ENCODE measurements around the gene GRIK1.

Gene GRIK1

DNA sequence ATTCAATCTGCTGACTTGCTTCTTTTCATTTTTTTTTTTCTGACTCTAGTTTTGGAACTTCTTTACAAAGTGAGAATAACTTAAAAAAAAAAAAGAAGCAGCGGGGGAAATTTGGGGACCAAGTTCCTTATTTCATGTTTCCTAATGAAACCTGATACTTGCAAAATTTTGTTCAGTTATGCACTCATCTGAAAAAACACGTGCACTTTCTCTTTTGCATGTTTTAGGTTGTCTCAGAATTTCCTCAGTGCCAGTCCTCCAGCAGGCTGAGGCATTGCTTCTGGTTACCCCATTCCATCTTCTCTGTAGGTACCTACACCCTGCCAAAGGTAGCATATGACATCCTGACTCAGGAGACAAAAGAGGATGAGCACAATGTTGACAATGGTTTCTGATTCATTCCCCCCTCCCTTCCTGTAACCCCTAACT, 299.7 kb downstream of the GRIK1 start:
- Histone ChIP-seq H3K9me3 (ENCODE audit: insufficient read depth, low read length, severe bottlenecking) (no peaks in the 10 kb centered on the region), H3K27ac (ENCODE audit: low read length) (no peak overlapping the region), H3K9ac (ENCODE audit: low read depth, low read length) (no peak overlapping the region), H2AFZ (ENCODE audit: low read depth, low read length) (no peak overlapping the region), H3K4me2 (ENCODE audit: insufficient read depth, low read length) (no peak overlapping the region), H4K20me1 (ENCODE audit: insufficient read depth, low read length) (no peaks in the 10 kb centered on the region), H3K27me3 (ENCODE audit: insufficient read depth, low read length, poor library complexity) (no peaks in the 10 kb centered on the region), H3K79me2 (ENCODE audit: insufficient read depth, low read length) (no peaks in the 10 kb centered on the region), H3K4me1 (ENCODE audit: insufficient read depth, low read length) (no peaks in the 10 kb centered on the region), H3K4me3 (ENCODE audit: low read depth in 1 of 2, low read length in 2 of 2) (no peak overlapping the region), H3K36me3 (ENCODE audit: insufficient read depth, low read length) (no peaks in the 10 kb centered on the region)
- no peak for ATAC-seq (ENCODE audit: insufficient read depth, low read depth)
- no peak for DNase-seq
- no peak for TF ChIP-seq EZH2 (IDR thresholded peaks at IDR 0.05; ENCODE audit: borderline replicate concordance, low read depth, low read length, severe bottlenecking)
- TF ChIP-seq, protein P1, sequence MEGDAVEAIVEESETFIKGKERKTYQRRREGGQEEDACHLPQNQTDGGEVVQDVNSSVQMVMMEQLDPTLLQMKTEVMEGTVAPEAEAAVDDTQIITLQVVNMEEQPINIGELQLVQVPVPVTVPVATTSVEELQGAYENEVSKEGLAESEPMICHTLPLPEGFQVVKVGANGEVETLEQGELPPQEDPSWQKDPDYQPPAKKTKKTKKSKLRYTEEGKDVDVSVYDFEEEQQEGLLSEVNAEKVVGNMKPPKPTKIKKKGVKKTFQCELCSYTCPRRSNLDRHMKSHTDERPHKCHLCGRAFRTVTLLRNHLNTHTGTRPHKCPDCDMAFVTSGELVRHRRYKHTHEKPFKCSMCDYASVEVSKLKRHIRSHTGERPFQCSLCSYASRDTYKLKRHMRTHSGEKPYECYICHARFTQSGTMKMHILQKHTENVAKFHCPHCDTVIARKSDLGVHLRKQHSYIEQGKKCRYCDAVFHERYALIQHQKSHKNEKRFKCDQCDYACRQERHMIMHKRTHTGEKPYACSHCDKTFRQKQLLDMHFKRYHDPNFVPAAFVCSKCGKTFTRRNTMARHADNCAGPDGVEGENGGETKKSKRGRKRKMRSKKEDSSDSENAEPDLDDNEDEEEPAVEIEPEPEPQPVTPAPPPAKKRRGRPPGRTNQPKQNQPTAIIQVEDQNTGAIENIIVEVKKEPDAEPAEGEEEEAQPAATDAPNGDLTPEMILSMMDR (IDR thresholded peaks at IDR 0.05; ENCODE audit: borderline replicate concordance, extremely low read depth, low read length, poor library complexity, severe bottlenecking) = no peak

DNA sequence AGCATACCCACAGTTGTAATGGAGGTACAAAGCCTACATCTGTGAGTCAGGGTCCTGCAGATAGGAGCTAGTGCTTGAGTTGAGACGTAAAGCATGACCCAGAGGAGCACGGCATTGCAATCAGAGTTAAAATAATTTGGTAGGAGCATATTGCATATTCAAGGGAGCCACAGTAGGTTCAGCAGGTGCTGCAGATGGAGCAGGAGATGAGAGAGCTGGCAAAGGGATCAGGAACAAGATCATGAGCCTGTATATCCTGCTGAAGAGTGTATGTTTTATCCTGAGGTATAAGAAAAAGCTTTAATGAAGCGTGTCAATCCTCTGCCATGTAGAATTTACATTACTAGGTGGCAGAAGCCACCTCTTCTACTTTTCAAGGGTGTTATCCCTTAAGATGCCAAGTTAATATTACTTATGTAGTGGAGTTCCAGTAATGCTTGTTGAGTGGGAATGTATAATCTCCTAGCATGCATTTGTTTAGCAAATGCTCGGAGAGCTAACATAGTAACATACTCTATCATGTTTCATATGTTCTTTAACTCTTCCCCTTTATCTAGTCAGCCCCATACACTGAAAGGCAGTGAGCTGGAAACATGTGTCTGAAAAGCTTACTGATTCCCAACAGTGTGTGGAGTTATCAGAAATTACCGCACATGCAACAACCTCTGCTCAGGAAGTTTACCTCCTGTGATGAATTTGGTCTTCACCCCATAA, 300.3 kb downstream of the GRIK1 start:
- Histone ChIP-seq H3K9me3 (ENCODE audit: insufficient read depth, low read length, severe bottlenecking) (no peaks in the 10 kb centered on the region), H3K9ac (ENCODE audit: low read depth, low read length) (no peak overlapping the region), H3K4me2 (ENCODE audit: insufficient read depth, low read length) (no peak overlapping the region), H2AFZ (ENCODE audit: low read depth, low read length) (no peak overlapping the region), H3K4me3 (ENCODE audit: low read depth in 1 of 2, low read length in 2 of 2) (no peak overlapping the region), H3K27ac (ENCODE audit: low read length) (no peak overlapping the region), H3K79me2 (ENCODE audit: insufficient read depth, low read length) (no peaks in the 10 kb centered on the region), H4K20me1 (ENCODE audit: insufficient read depth, low read length) (no peaks in the 10 kb centered on the region), H3K4me1 (ENCODE audit: insufficient read depth, low read length) (no peaks in the 10 kb centered on the region), H3K27me3 (ENCODE audit: insufficient read depth, low read length, poor library complexity) (no peaks in the 10 kb centered on the region), H3K36me3 (ENCODE audit: insufficient read depth, low read length) (no peaks in the 10 kb centered on the region)
- TF ChIP-seq, protein P1 (IDR thresholded peaks at IDR 0.05; ENCODE audit: borderline replicate concordance, extremely low read depth, low read length, poor library complexity, severe bottlenecking) = no peak
- TF ChIP-seq EZH2 (IDR thresholded peaks at IDR 0.05; ENCODE audit: borderline replicate concordance, low read depth, low read length, severe bottlenecking) = no peak
- ATAC-seq (ENCODE audit: insufficient read depth, low read depth) (no peak), DNase-seq (no peak)

DNA sequence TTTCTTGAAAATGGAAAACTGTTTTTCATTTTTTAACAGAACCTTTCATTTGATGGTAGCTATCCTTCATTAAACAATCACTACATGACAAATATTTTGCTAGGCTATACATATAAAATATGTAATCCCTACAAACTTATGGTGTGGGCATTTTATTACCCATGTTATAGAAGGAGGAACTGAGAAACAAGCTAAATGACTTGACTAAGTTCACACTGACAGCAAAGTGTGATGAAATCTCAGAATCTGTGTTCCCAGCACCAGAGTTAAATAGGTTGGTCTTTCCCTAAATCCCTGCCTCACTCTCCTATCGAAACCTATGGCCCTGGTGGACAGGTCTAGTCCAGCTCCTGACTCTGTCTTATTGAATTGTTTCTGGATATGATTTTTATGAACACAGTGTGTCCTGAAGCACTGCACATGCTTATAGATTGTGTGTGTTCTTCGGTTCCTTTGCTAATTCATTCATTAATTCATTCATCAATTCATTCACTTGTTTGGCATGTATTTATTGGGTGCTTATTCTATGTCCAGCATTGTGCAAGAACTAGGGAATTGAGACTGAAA, 301.0 kb downstream of the GRIK1 start:
- no peaks in the 10 kb centered on the region for H3K27me3 ChIP-seq (ENCODE audit: insufficient read depth, low read length, poor library complexity)
- H3K79me2 ChIP-seq (ENCODE audit: insufficient read depth, low read length) = no peaks in the 10 kb centered on the region
- H3K36me3 ChIP-seq (ENCODE audit: insufficient read depth, low read length) = no peaks in the 10 kb centered on the region
- H3K4me1 ChIP-seq (ENCODE audit: insufficient read depth, low read length) = no peaks in the 10 kb centered on the region
- no peak for DNase-seq
- H3K4me3 ChIP-seq (ENCODE audit: low read depth in 1 of 2, low read length in 2 of 2) = no peak overlapping the region
- H3K9me3 ChIP-seq (ENCODE audit: insufficient read depth, low read length, severe bottlenecking) = no peaks in the 10 kb centered on the region
- TF ChIP-seq EZH2 (IDR thresholded peaks at IDR 0.05; ENCODE audit: borderline replicate concordance, low read depth, low read length, severe bottlenecking) = no peak
- TF ChIP-seq, protein P1 (IDR thresholded peaks at IDR 0.05; ENCODE audit: borderline replicate concordance, extremely low read depth, low read length, poor library complexity, severe bottlenecking) = no peak
- H3K9ac ChIP-seq (ENCODE audit: low read depth, low read length) = no peak overlapping the region
- no peak overlapping the region for H3K4me2 ChIP-seq (ENCODE audit: insufficient read depth, low read length)
- ATAC-seq (ENCODE audit: insufficient read depth, low read depth) = no peak
- no peaks in the 10 kb centered on the region for H4K20me1 ChIP-seq (ENCODE audit: insufficient read depth, low read length)
- no peak overlapping the region for H2AFZ ChIP-seq (ENCODE audit: low read depth, low read length)
- no peak overlapping the region for H3K27ac ChIP-seq (ENCODE audit: low read length)
